Endothelial cell of umbilical vein (primary cell): ENCODE measurements around the gene FRMD7. TPM values are rescaled to one million over a fixed set of nuclear protein-coding genes. Genes with fewer than 3 reads are reported as not detected.

Source experiments
- BruUV-seq: library from RNA; stranded (reverse); fragments of 400-500 nt; replicated peaks from 2 replicates; lab custom pipeline; 2021; lab: Mats Ljungman, UMichigan
- CTCF ChIA-PET: fragments of 300-600, 350-600 bp; sonication (Branson Sonifier 250); formaldehyde crosslinking; loops from one replicate; lab custom pipeline; 2021; ENCODE audit warnings: antibody characterized with exemption, inconsistent platforms; lab: Charles Lee
- POLR2A ChIA-PET: fragments of 300-600, 350-600 bp; sonication (Branson Sonifier 250); formaldehyde crosslinking; loops from one replicate; lab custom pipeline; 2021; ENCODE audit warnings: antibody characterized with exemption, inconsistent platforms; lab: Charles Lee
- DNase-seq: peaks from one replicate; pipeline ENCODE4 v3.0.0-alpha.2; 2011; ENCODE audit warnings: low read depth, low spot score
- FAIRE-seq: peaks from 2 replicates; lab custom pipeline; 2011; peaks lifted over from hg19 to GRCh38; lab: Jason Lieb, UNC
- H2AFZ ChIP-seq: 2 replicates; pipeline ENCODE4 v1.6.0; 2012; ENCODE audit warnings: low read depth, low read length, control low read depth, inconsistent platforms
- H3K27ac ChIP-seq: 2 replicates; pipeline ENCODE4 v1.5.1; 2011; ENCODE audit warnings: low read depth, mild to moderate bottlenecking, control low read depth, low read length, moderate library complexity; ENCODE audit not compliant: insufficient read depth
- H3K27me3 ChIP-seq, 2 experiments: 2 replicates each; pipeline versions ENCODE4 v1.6.0 to v1.6.1; 2011; ENCODE audit warnings: low read length in 2 of 2, mixed read lengths in 1 of 2; ENCODE audit not compliant: control insufficient read depth in 2 of 2, insufficient read depth in 2 of 2
- H3K36me3 ChIP-seq, 2 experiments: 2 replicates in 1 of 2; 3 replicates in 1 of 2; pipeline ENCODE4 v1.5.1; 2011; ENCODE audit warnings: low read length in 2 of 2, mild to moderate bottlenecking in 1 of 2, moderate library complexity in 1 of 2; ENCODE audit not compliant: control insufficient read depth in 2 of 2, insufficient read depth in 2 of 2; ENCODE audit errors: extremely low read depth in 1 of 2
- H3K4me1 ChIP-seq: 3 replicates; pipeline ENCODE4 v1.5.1; 2011; ENCODE audit warnings: mild to moderate bottlenecking, low read length; ENCODE audit not compliant: control insufficient read depth, insufficient read depth; ENCODE audit errors: extremely low read depth
- H3K4me2 ChIP-seq: 2 replicates; pipeline ENCODE4 v1.6.1; 2011; ENCODE audit warnings: low read length, control low read depth, mixed read lengths; ENCODE audit not compliant: insufficient read depth
- H3K4me3 ChIP-seq, 3 experiments: fragments of 200-600 bp in 1 of 3; sonication (generic), shearing (Covaris generic) in 1 of 3; replicated peaks in 1 of 3; 2 replicates each; pipeline ENCODE4 v1.5.1; 2011 to 2016; ENCODE audit warnings: control low read depth in 3 of 3, low read length in 3 of 3, mild to moderate bottlenecking in 2 of 3, inconsistent platforms in 1 of 3, low read depth in 1 of 3, moderate library complexity in 1 of 3; ENCODE audit not compliant: insufficient read depth in 1 of 3
- H3K79me2 ChIP-seq: 2 replicates; pipeline ENCODE4 v1.6.0; 2012; ENCODE audit warnings: low read length, inconsistent platforms; ENCODE audit not compliant: control insufficient read depth, insufficient read depth
- H3K9ac ChIP-seq: replicated peaks from 2 replicates; pipeline ENCODE3; 2011; ENCODE audit warnings: low read length, control low read depth; ENCODE audit not compliant: insufficient read depth; ENCODE audit errors: extremely low read depth
- H3K9me1 ChIP-seq: replicated peaks from 3 replicates; pipeline ENCODE4 v1.6.0; 2011; ENCODE audit warnings: mild to moderate bottlenecking, low read length; ENCODE audit not compliant: control insufficient read depth, insufficient read depth; ENCODE audit errors: extremely low read depth
- H3K9me3 ChIP-seq: replicated peaks from 2 replicates; pipeline ENCODE4 v1.5.1; 2012; ENCODE audit warnings: low read length, inconsistent platforms; ENCODE audit not compliant: control insufficient read depth, insufficient read depth
- H4K20me1 ChIP-seq: replicated peaks from 2 replicates; pipeline ENCODE3; 2011; ENCODE audit warnings: mild to moderate bottlenecking, low read length; ENCODE audit not compliant: control insufficient read depth, insufficient read depth; ENCODE audit errors: extremely low read depth
- GATA2 ChIP-seq: IDR thresholded peaks from 2 replicates; pipeline ENCODE4 v1.7.0; 2011; ENCODE audit warnings: low read depth, mild to moderate bottlenecking, moderate library complexity, mixed read lengths, low read length; ENCODE audit not compliant: insufficient read length, insufficient read depth
- JUN ChIP-seq: IDR thresholded peaks from 2 replicates; pipeline ENCODE4 v1.6.1; 2011; ENCODE audit warnings: borderline replicate concordance, low read depth; ENCODE audit not compliant: insufficient read length, insufficient read depth
- MAX ChIP-seq: IDR thresholded peaks from 2 replicates; pipeline ENCODE4 v1.6.1; 2011; ENCODE audit not compliant: insufficient read depth, insufficient read length
- POLR2A ChIP-seq: IDR thresholded peaks from 2 replicates; pipeline ENCODE4 v1.6.1; 2012; ENCODE audit warnings: low read depth, mild to moderate bottlenecking, control low read depth, low read length
- POLR2AphosphoS5 ChIP-seq: IDR thresholded peaks from 2 replicates; pipeline ENCODE4 v1.6.1; 2012; ENCODE audit warnings: low read depth, mild to moderate bottlenecking, control low read depth, low read length, moderate library complexity; ENCODE audit not compliant: insufficient read depth
- dilution Hi-C: fragments of 300-500 bp; cut with MboI; formaldehyde crosslinking; loops from one replicate; pipeline ENCODE4 v1.15.0; 2019; ENCODE audit warnings: low sequenced_read_pairs; ENCODE audit not compliant: extremely low pct_ligation_motif_present
- intact Hi-C: fragments of 100-400 bp; cut with micrococcal nuclease; formaldehyde crosslinking; loops from one replicate; pipeline ENCODE4 v1.10.0; 2022
- polyA plus RNA-seq, 4 experiments: library from polyadenylated mRNA; depleted of rRNA in 3 of 4; stranded (reverse) in 3 of 4; unstranded in 1 of 4; fragments of >200 nt; gene quantifications; 2 replicates each; pipeline versions ENCODE4 v1.2.1 to v1.2.3, GENCODE V29; 2011 to 2012; ENCODE audit warnings: missing spikeins in 1 of 4
- total RNA-seq: library from RNA; stranded (reverse); gene quantifications from 2 replicates; pipeline ENCODE4 v1.2.3, GENCODE V29; 2021

Gene FRMD7
- total and polyA plus RNA-seq, 2 donors (not counting 3 experiments of a cell fraction or from before 2014, with no cell fraction given), result not detected

DNA sequence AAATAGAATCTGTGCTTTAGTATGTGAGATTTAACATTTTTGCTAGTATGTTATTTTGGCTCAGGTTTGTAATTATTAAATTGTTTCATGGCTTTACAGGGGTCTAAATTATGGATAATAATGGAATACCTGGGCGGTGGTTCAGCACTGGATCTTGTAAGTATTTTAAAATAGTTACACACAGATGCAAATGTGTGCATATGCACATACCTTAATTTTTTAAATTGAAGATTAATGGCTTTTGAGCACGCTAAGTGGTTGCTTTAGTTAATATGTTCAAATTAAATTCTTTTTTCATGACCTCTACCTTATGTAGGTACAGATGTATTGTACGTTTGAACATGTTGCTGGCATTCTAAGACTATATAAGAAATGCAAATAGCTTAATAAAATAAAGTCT, 64.5 kb downstream of the FRMD7 start:
- CTCF ChIA-PET, result interaction anchor here (1.1 to 1.2 kb wide), 2 partner anchors 218 to 221 kb away, joined by 3 read pairs; no protein-coding TSS in a partner anchor
- no peak overlapping the region for H3K9ac ChIP-seq
- no peaks in the 10 kb centered on the region for H3K4me1 ChIP-seq
- no peaks in the 10 kb centered on the region for H3K79me2 ChIP-seq
- DNase-seq, result no peak
- intact Hi-C loops (no loop called here), dilution Hi-C loops (no loop called here)
- no peak overlapping the region for H3K4me3 ChIP-seq
- H3K4me2 ChIP-seq, result no peak overlapping the region
- POLR2A ChIA-PET, result no interaction called here
- no TSS peak for BruUV-seq
- H3K27ac ChIP-seq, result no peak overlapping the region
- no peaks in the 10 kb centered on the region for H3K9me1 ChIP-seq
- no peak overlapping the region for H2AFZ ChIP-seq
- FAIRE-seq, result no peak
- TF ChIP-seq POLR2AphosphoS5 (no peak), JUN (no peak), POLR2A (no peak)
- H3K9me3 ChIP-seq, result no peaks in the 10 kb centered on the region
- no peaks in the 10 kb centered on the region for H3K36me3 ChIP-seq
- no peaks in the 10 kb centered on the region for H3K27me3 ChIP-seq
- H4K20me1 ChIP-seq, result no peaks in the 10 kb centered on the region

DNA sequence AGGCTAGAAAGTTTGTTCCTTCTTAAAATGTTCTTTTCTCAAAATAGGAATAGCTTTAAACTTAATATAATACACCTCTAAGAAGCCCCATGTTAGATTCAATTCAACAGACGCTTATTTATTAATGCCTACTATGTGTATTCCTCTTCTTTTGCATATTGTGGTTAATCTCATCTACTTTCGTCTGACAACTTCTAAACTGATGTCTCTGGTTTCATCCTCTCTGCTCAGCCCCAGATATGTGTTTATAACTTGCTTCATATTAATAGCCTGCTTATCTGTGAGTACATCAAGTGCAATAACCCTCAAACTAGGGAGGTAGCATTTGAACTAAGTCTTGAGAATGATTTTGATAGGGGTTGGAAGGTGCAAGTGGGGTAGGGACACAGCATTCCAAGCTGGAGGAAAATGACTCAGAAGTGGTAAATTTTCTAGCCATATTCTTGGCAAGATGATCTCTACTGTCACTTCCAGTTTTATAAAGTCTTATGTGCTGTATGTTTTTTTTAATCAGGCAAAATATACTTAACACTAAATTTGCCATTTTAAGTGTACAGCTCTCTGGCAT, 67.8 kb downstream of the FRMD7 start:
- no peaks in the 10 kb centered on the region for H3K27me3 ChIP-seq
- TF ChIP-seq MAX (no peak), GATA2 (peak; percentile 19)
- peak; percentile 72 for FAIRE-seq
- DNase-seq, result no peak
- no peak overlapping the region for H3K9ac ChIP-seq
- H3K9me3 ChIP-seq, result no peaks in the 10 kb centered on the region
- no peak overlapping the region for H3K4me2 ChIP-seq
- no peak overlapping the region for H3K4me3 ChIP-seq
- no peaks in the 10 kb centered on the region for H3K9me1 ChIP-seq
- no peaks in the 10 kb centered on the region for H4K20me1 ChIP-seq
- CTCF ChIA-PET, result interaction anchor here (1.2 to 2.8 kb wide), 3 partner anchors 10 to 218 kb away, joined by 3 to 12 read pairs (median 4); no protein-coding TSS in a partner anchor
- BruUV-seq, result no TSS peak
- dilution Hi-C loops (no loop called here), intact Hi-C loops (no loop called here)
- no peaks in the 10 kb centered on the region for H3K79me2 ChIP-seq
- no peaks in the 10 kb centered on the region for H3K36me3 ChIP-seq
- no peaks in the 10 kb centered on the region for H3K4me1 ChIP-seq
- H3K27ac ChIP-seq, result no peak overlapping the region
- H2AFZ ChIP-seq, result no peak overlapping the region
- POLR2A ChIA-PET, result no interaction called here
